HG03442 (cell line): Measurements from ENCODE around the gene GGTA1.

Source experiments
- ATAC-seq: cut with Tn5 transposase; IDR thresholded peaks from one replicate; pipeline ENCODE4 v1.9.1; 2021; ENCODE audit warnings: mild to moderate bottlenecking, moderate library complexity; ENCODE audit not compliant: unreplicated experiment

GGTA1 gene

DNA sequence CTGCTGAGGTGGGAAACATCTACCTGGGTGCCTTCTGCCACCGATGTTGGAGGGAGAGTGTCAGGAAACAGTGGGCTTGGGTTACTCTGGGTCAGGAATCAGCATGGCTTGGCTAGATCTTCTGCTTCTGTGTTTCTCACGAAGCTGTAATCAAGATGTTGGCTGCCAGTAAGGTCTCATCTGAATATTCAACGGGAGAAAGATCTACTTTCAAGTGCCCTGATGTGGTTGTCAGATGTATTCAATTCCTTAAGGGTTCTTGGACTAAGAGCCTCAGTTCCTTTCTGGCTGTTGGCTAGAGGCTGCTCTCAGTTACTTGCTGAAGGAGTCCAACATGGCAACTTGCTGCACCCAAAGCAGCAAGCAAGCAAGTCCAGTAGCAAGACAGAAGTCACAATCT lies 87.7 kb downstream of the GGTA1 start:
- no peak for ATAC-seq

GRCh38 chr9:121405899-121406298 lies 93.7 kb downstream of the GGTA1 start:
- no peak for ATAC-seq
